ENCODE measurements around the gene SUGCT.

SUGCT gene

GRCh38 chr7:40799493-40800403, 664.9 kb downstream of the SUGCT start:
- no peak overlapping the region for H3K4me3 ChIP-seq (ENCODE audit: low read depth, low read length)
- no peak for DNase-seq (ENCODE audit: low read depth)
- TF ChIP-seq POLR2A (IDR thresholded peaks at IDR 0.05; ENCODE audit: extremely low read depth, insufficient read length) (no peak), MYC (IDR thresholded peaks at IDR 0.05; ENCODE audit: low read depth, low read length) (no peak), CTCF (IDR thresholded peaks at IDR 0.05; ENCODE audit: low read depth, low read length) (no peak), MAX (IDR thresholded peaks at IDR 0.05; ENCODE audit: low read depth, low read length) (no peak)

- DNase-seq (ENCODE audit: low read depth) = no peak
- TF ChIP-seq CTCF (IDR thresholded peaks at IDR 0.05; ENCODE audit: low read depth, low read length) (no peak), MYC (IDR thresholded peaks at IDR 0.05; ENCODE audit: low read depth, low read length) (no peak), POLR2A (IDR thresholded peaks at IDR 0.05; ENCODE audit: extremely low read depth, insufficient read length) (no peak), MAX (IDR thresholded peaks at IDR 0.05; ENCODE audit: low read depth, low read length) (no peak)
- H3K4me3 ChIP-seq (ENCODE audit: low read depth, low read length) = no peak overlapping the region
Measured at GRCh38 chr7:40800771-40801170, 666.0 kb downstream of the SUGCT start.

- no peak overlapping the region for H3K4me3 ChIP-seq (ENCODE audit: low read depth, low read length)
- peak; percentile 63 for DNase-seq (ENCODE audit: low read depth)
- TF ChIP-seq MAX (IDR thresholded peaks at IDR 0.05; ENCODE audit: low read depth, low read length) = peak; percentile 87
- TF ChIP-seq POLR2A (IDR thresholded peaks at IDR 0.05; ENCODE audit: extremely low read depth, insufficient read length) = no peak
- no peak for TF ChIP-seq CTCF (IDR thresholded peaks at IDR 0.05; ENCODE audit: low read depth, low read length)
- TF ChIP-seq MYC (IDR thresholded peaks at IDR 0.05; ENCODE audit: low read depth, low read length) = peak; percentile 58
Measured at GRCh38 chr7:40802497-40802896, 667.7 kb downstream of the SUGCT start.

GRCh38 chr7:40804477-40805215, 669.8 kb downstream of the SUGCT start:
- TF ChIP-seq MAX (IDR thresholded peaks at IDR 0.05; ENCODE audit: low read depth, low read length) = no peak
- no peak for TF ChIP-seq CTCF (IDR thresholded peaks at IDR 0.05; ENCODE audit: low read depth, low read length)
- TF ChIP-seq MYC (IDR thresholded peaks at IDR 0.05; ENCODE audit: low read depth, low read length) = no peak
- TF ChIP-seq POLR2A (IDR thresholded peaks at IDR 0.05; ENCODE audit: extremely low read depth, insufficient read length) = no peak
- DNase-seq (ENCODE audit: low read depth) = no peak
- no peak overlapping the region for H3K4me3 ChIP-seq (ENCODE audit: low read depth, low read length)

- H3K4me3 ChIP-seq (ENCODE audit: low read depth, low read length) = no peak overlapping the region
- TF ChIP-seq MAX (IDR thresholded peaks at IDR 0.05; ENCODE audit: low read depth, low read length) = no peak
- TF ChIP-seq MYC (IDR thresholded peaks at IDR 0.05; ENCODE audit: low read depth, low read length) = no peak
- TF ChIP-seq CTCF (IDR thresholded peaks at IDR 0.05; ENCODE audit: low read depth, low read length) = no peak
- TF ChIP-seq POLR2A (IDR thresholded peaks at IDR 0.05; ENCODE audit: extremely low read depth, insufficient read length) = no peak
- DNase-seq (ENCODE audit: low read depth) = no peak
Measured at GRCh38 chr7:40805361-40805760, 670.6 kb downstream of the SUGCT start.
